Neuron (in vitro differentiated cells): ENCODE results near the gene C1orf50.

Source experiments
- H2AFZ ChIP-seq: one replicate; pipeline ENCODE4 v1.6.1; 2013; ENCODE audit warnings: low read depth, mild to moderate bottlenecking, inconsistent platforms, low read length, moderate library complexity
- H3K27me3 ChIP-seq: one replicate; pipeline ENCODE4 v1.6.1; 2013; ENCODE audit warnings: low read length; ENCODE audit not compliant: insufficient read depth
- H3K36me3 ChIP-seq: one replicate; pipeline ENCODE4 v1.6.1; 2013; ENCODE audit warnings: low read length; ENCODE audit not compliant: insufficient read depth
- H3K4me1 ChIP-seq: one replicate; pipeline ENCODE4 v1.6.1; 2013; ENCODE audit warnings: low read length; ENCODE audit not compliant: insufficient read depth
- H3K4me3 ChIP-seq: 2 replicates; pipeline ENCODE4 v1.5.1; 2013; ENCODE audit warnings: mild to moderate bottlenecking, low read length, moderate library complexity
- H3K9me3 ChIP-seq: one replicate; pipeline ENCODE4 v1.6.1; 2013; ENCODE audit warnings: low read length

The C1orf50 gene

DNA sequence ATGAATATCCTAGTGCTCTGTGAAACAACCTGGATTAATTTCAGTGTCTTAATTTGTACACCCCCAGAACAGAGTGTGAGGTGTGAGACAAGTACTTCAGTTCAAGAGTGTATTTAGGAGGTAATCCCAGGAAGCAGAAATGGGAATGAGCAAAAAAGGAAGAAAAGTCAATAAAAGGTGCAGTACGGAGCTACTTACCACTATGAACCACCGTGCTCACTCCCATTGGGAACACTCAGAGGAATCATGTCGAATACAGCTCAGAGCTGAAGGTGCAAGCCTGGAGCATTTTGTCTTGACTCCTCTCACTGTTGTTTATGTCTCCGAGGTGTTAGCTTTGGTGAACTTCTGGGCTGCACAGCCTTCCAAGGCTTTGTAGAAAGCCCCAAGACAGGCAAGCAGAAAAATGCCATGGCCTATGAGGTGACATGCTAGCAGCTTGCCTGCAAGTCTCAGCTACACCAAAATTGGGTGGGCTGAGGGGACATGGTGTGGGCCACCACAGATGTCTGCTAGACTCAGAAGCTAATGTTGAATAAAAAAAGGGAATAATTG lies 57.5 kb downstream of the C1orf50 start:
- Histone ChIP-seq H3K4me1 (peaks cover 8% of the 10 kb centered on the region), H2AFZ (no peak overlapping the region), H3K27me3 (no peaks in the 10 kb centered on the region), H3K36me3 (no peaks in the 10 kb centered on the region), H3K4me3 (no peak overlapping the region), H3K9me3 (no peaks in the 10 kb centered on the region)

DNA sequence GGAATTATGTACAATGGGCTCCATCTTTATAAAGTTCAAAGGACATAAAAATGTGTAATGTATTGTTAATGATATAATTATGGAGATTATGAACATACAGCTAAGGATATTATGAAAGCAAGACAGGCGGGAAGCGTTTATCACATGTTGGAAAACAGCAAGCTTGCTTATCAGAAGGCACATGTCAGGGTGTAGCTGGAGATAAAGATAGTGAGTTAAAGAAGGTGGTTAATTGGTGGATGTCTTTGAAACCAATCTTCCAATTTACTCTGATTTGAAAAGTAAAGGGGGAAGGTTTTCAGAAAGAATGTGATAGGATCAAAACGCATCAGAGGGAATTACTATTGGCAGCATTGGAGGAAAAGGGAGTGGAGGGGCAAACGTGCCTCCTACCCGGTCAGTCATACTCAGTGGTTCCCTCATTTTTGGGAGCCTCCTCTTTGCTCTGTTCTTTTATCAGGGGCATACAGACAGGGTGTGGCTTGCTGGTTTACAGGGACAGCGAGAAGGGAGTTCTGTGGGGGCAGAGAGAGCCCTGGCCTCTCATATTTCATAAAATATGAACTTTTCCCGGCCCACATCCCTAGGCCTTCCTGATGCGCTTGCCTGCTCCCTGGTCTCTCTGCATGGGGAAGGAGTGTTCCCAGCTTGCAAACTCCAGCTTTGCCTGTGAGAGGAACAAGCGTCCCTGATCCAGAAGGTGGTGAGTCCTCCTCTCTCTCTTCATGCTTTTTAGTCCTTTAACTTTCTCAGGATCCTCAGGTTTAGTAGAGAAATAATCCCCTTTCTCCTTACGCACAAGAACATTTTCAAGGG lies 58.2 kb downstream of the C1orf50 start:
- Histone ChIP-seq H3K4me3 (no peak overlapping the region), H3K36me3 (no peaks in the 10 kb centered on the region), H3K4me1 (peaks cover 8% of the 10 kb centered on the region), H3K9me3 (no peaks in the 10 kb centered on the region), H2AFZ (no peak overlapping the region), H3K27me3 (no peaks in the 10 kb centered on the region)
